ENCODE measurements around the gene TPCN1.

- TF ChIP-seq, protein P1, sequence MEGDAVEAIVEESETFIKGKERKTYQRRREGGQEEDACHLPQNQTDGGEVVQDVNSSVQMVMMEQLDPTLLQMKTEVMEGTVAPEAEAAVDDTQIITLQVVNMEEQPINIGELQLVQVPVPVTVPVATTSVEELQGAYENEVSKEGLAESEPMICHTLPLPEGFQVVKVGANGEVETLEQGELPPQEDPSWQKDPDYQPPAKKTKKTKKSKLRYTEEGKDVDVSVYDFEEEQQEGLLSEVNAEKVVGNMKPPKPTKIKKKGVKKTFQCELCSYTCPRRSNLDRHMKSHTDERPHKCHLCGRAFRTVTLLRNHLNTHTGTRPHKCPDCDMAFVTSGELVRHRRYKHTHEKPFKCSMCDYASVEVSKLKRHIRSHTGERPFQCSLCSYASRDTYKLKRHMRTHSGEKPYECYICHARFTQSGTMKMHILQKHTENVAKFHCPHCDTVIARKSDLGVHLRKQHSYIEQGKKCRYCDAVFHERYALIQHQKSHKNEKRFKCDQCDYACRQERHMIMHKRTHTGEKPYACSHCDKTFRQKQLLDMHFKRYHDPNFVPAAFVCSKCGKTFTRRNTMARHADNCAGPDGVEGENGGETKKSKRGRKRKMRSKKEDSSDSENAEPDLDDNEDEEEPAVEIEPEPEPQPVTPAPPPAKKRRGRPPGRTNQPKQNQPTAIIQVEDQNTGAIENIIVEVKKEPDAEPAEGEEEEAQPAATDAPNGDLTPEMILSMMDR (conservative IDR thresholded peaks at IDR 0.05; ENCODE audit: low read depth, low read length), result no peak
- no peak for TF ChIP-seq EZH2 (IDR thresholded peaks at IDR 0.05; ENCODE audit: borderline replicate concordance, low read depth, low read length, poor library complexity, severe bottlenecking)
These were observed 5.2 kb upstream of the TPCN1 start for GRCh38 chr12:113216027-113216426.
